H1 (cell line): ENCODE measurements around the gene TLX1. TPM values are rescaled to one million over a fixed set of nuclear protein-coding genes. Genes with fewer than 3 reads are reported as not detected.
A peak's percentile ranks its signal among the peaks of the same experiment; 100 is the strongest.

Experiments used
- CTCF ChIA-PET: fragments of 300-600 bp; sonication (Branson Sonifier 250); formaldehyde crosslinking; loops from one replicate; lab custom pipeline; 2021; ENCODE audit not compliant: partially characterized antibody; lab: Charles Lee
- POLR2A ChIA-PET: fragments of 300-600 bp; sonication (Branson Sonifier 250); formaldehyde crosslinking; loops from one replicate; lab custom pipeline; 2021; ENCODE audit warnings: inconsistent platforms; ENCODE audit not compliant: partially characterized antibody; lab: Charles Lee
- DNase-seq, 2 experiments: peaks; one replicate each; pipeline versions ENCODE4 v3.0.0 to v3.0.0-alpha.2; 2010 to 2022; ENCODE audit warnings: low spot score in 2 of 2, low read depth in 1 of 2, mixed read lengths in 1 of 2
- FAIRE-seq: peaks from 2 replicates; lab custom pipeline; 2011; peaks lifted over from hg19 to GRCh38; lab: Jason Lieb, UNC
- H2AFZ ChIP-seq: 2 replicates; pipeline ENCODE4 v1.8.1; 2012; ENCODE audit warnings: low read length, inconsistent platforms
- H2AK5ac ChIP-seq: 2 replicates; pipeline ENCODE4 v1.6.1; 2013; ENCODE audit warnings: low read depth, low read length
- H2BK120ac ChIP-seq: replicated peaks from 2 replicates; pipeline ENCODE3; 2013; ENCODE audit warnings: low read depth, low read length, inconsistent platforms
- H2BK12ac ChIP-seq: 2 replicates; pipeline ENCODE4 v1.6.1; 2013; ENCODE audit warnings: low read depth, low read length
- H2BK15ac ChIP-seq: 2 replicates; pipeline ENCODE4 v1.6.1; 2013; ENCODE audit warnings: low read length
- H2BK20ac ChIP-seq: 2 replicates; pipeline ENCODE4 v1.6.1; 2013; ENCODE audit warnings: low read length
- H2BK5ac ChIP-seq: 2 replicates; pipeline ENCODE4 v1.6.1; 2013; ENCODE audit warnings: low read depth, low read length
- H3K14ac ChIP-seq: 2 replicates; pipeline ENCODE4 v1.6.1; 2013; ENCODE audit warnings: inconsistent platforms; ENCODE audit not compliant: insufficient read length
- H3K18ac ChIP-seq: 2 replicates; pipeline ENCODE4 v1.6.1; 2013; ENCODE audit warnings: low read length; ENCODE audit errors: extremely low read depth
- H3K23ac ChIP-seq: 2 replicates; pipeline ENCODE4 v1.6.1; 2013; ENCODE audit warnings: inconsistent platforms; ENCODE audit not compliant: insufficient read length
- H3K23me2 ChIP-seq: 2 replicates; pipeline ENCODE4 v1.6.1; 2013; ENCODE audit warnings: low read depth, low read length
- H3K27ac ChIP-seq: 2 replicates; pipeline ENCODE4 v1.6.1; 2011; ENCODE audit warnings: low read depth, low read length, inconsistent platforms
- H3K27me3 ChIP-seq, 4 experiments: replicated peaks in 1 of 4; 1 replicate in 1 of 4; 2 replicates in 3 of 4; pipeline versions ENCODE4 v1.6.1 to v1.8.1; 2011 to 2013; ENCODE audit warnings: low read length in 3 of 4, mild to moderate bottlenecking in 3 of 4, inconsistent platforms in 2 of 4, mixed read lengths in 2 of 4, moderate library complexity in 1 of 4; ENCODE audit not compliant: control insufficient read depth in 3 of 4, insufficient read depth in 3 of 4; ENCODE audit errors: extremely low read depth in 1 of 4
- H3K36me3 ChIP-seq, 4 experiments: 2 replicates each; pipeline versions ENCODE4 v1.6.1 to v1.8.1; 2011 to 2013; ENCODE audit warnings: mild to moderate bottlenecking in 4 of 4, low read length in 3 of 4, moderate library complexity in 2 of 4, control low read depth in 1 of 4, inconsistent platforms in 1 of 4; ENCODE audit not compliant: insufficient read depth in 4 of 4, control insufficient read depth in 2 of 4
- H3K4ac ChIP-seq: replicated peaks from 2 replicates; pipeline ENCODE3; 2013; ENCODE audit warnings: low read length, low read depth, mixed read lengths, inconsistent platforms; ENCODE audit not compliant: insufficient read length
- H3K4me1 ChIP-seq, 4 experiments: replicated peaks in 1 of 4; 1 replicate in 1 of 4; 2 replicates in 3 of 4; pipeline versions ENCODE4 v1.6.1 to v1.8.1; 2011 to 2013; ENCODE audit warnings: low read length in 3 of 4, inconsistent platforms in 2 of 4, mixed read lengths in 1 of 4; ENCODE audit not compliant: insufficient read depth in 4 of 4, control insufficient read depth in 3 of 4
- H3K4me2 ChIP-seq, 2 experiments: 2 replicates each; pipeline versions ENCODE4 v1.6.1 to v1.8.1; 2011 to 2013; ENCODE audit warnings: low read depth in 2 of 2, low read length in 2 of 2, control low read depth in 1 of 2, inconsistent platforms in 1 of 2, mild to moderate bottlenecking in 1 of 2; ENCODE audit not compliant: insufficient read depth in 1 of 2
- H3K4me3 ChIP-seq, 4 experiments: fragments of 200-600, 300-600 bp in 1 of 4; sonication (generic), shearing (Covaris generic), sonication (Bioruptor Twin) in 1 of 4; 2 replicates each; pipeline versions ENCODE4 v1.5.1 to v1.8.1; 2011 to 2016; ENCODE audit warnings: low read length in 4 of 4, low read depth in 3 of 4, control low read depth in 2 of 4, inconsistent platforms in 2 of 4, mild to moderate bottlenecking in 2 of 4, mixed read lengths in 1 of 4, moderate library complexity in 1 of 4; ENCODE audit not compliant: insufficient read depth in 2 of 4; ENCODE audit errors: extremely low read depth in 1 of 4
- H3K56ac ChIP-seq: replicated peaks from 2 replicates; pipeline ENCODE3; 2013; ENCODE audit warnings: low read depth, mild to moderate bottlenecking, mixed read lengths, low read length, inconsistent platforms; ENCODE audit not compliant: insufficient read length
- H3K79me1 ChIP-seq: 2 replicates; pipeline ENCODE4 v1.6.1; 2013; ENCODE audit warnings: low read depth, low read length, control low read depth
- H3K79me2 ChIP-seq, 2 experiments: 2 replicates each; pipeline versions ENCODE4 v1.6.1 to v1.8.1; 2012 to 2013; ENCODE audit warnings: low read length in 2 of 2, mild to moderate bottlenecking in 2 of 2, inconsistent platforms in 1 of 2; ENCODE audit not compliant: insufficient read depth in 2 of 2, control insufficient read depth in 1 of 2
- H3K9ac ChIP-seq, 4 experiments: replicated peaks in 1 of 4; 1 replicate in 1 of 4; 2 replicates in 3 of 4; pipeline versions ENCODE4 v1.6.1 to v1.8.1; 2011 to 2013; ENCODE audit warnings: low read depth in 3 of 4, low read length in 3 of 4, control low read depth in 2 of 4, mild to moderate bottlenecking in 2 of 4, moderate library complexity in 2 of 4, inconsistent platforms in 1 of 4; ENCODE audit errors: extremely low read depth in 1 of 4
- H3K9me3 ChIP-seq, 2 experiments: 2 replicates each; pipeline versions ENCODE4 v1.6.1 to v1.8.1; 2012 to 2013; ENCODE audit warnings: mild to moderate bottlenecking in 2 of 2, moderate library complexity in 2 of 2, control low read depth in 1 of 2, inconsistent platforms in 1 of 2, low read depth in 1 of 2, low read length in 1 of 2, mixed read lengths in 1 of 2; ENCODE audit not compliant: insufficient read depth in 2 of 2
- H4K20me1 ChIP-seq, 2 experiments: replicated peaks in 1 of 2; 2 replicates each; pipeline versions ENCODE3 to v1.8.1; 2011 to 2013; ENCODE audit warnings: inconsistent platforms in 2 of 2, low read length in 2 of 2, mild to moderate bottlenecking in 1 of 2; ENCODE audit not compliant: insufficient read depth in 2 of 2, control insufficient read depth in 1 of 2
- H4K5ac ChIP-seq: 2 replicates; pipeline ENCODE4 v1.6.1; 2013; ENCODE audit warnings: low read length, low read depth, mixed read lengths, inconsistent platforms; ENCODE audit not compliant: insufficient read length
- H4K8ac ChIP-seq: 2 replicates; pipeline ENCODE4 v1.8.0; 2013; ENCODE audit warnings: mild to moderate bottlenecking, moderate library complexity, low read length, inconsistent platforms; ENCODE audit not compliant: insufficient read depth; ENCODE audit errors: extremely low read depth
- H4K91ac ChIP-seq: replicated peaks from 2 replicates; pipeline ENCODE3; 2013; ENCODE audit warnings: low read length, mixed read lengths, inconsistent platforms; ENCODE audit not compliant: insufficient read length
- CBX8 ChIP-seq: fragments of 300-800, 300-1000 bp; sonication (generic); IDR thresholded peaks from 2 replicates; pipeline ENCODE4 v1.7.1; 2016; ENCODE audit warnings: low read depth, low read length, borderline replicate concordance
- TAF1 ChIP-seq: IDR thresholded peaks from 2 replicates; pipeline ENCODE4 v1.6.1; 2011; ENCODE audit warnings: mild to moderate bottlenecking, low read depth, low read length
- WGBS, 2 experiments: shearing (Covaris generic) in 1 of 2; methylation state at CpG; one replicate each; pipeline versions ENCODE4 v1.1.6 to v1.1.7; 2013 to 2015; ENCODE audit warnings: low lambda C conversion rate in 2 of 2, mixed read lengths in 2 of 2, inconsistent platforms in 1 of 2, low coverage in 1 of 2, missing lambda C conversion rate in 1 of 2; ENCODE audit not compliant: insufficient replicate concordance in 2 of 2, insufficient coverage in 1 of 2, insufficient read length in 1 of 2; ENCODE audit errors: extremely low coverage in 1 of 2, missing lambda C conversion rate in 1 of 2; 5-methylcytosine and 5-hydroxymethylcytosine counted together
- polyA plus RNA-seq, 7 experiments: library from polyadenylated mRNA; depleted of rRNA in 3 of 7; stranded (reverse) in 5 of 7; unstranded in 2 of 7; fragments of >200 nt in 5 of 7; fragments of 200-250 nt in 2 of 7; gene quantifications; 1 replicate in 5 of 7; 2 replicates in 1 of 7; 4 replicates in 1 of 7; pipeline versions ENCODE4 v1.2.1 to v1.2.3, GENCODE V29; 2011 to 2013; ENCODE audit warnings: missing spikeins in 2 of 7, mixed read lengths in 2 of 7
- total RNA-seq: library from RNA; stranded (reverse); fragmentation: NEBNext Ultra II Directional; extraction: Animal tissue kit (Norgen Biotek cat#: 25700); gene quantifications from 2 replicates; pipeline ENCODE4 v1.2.1, GENCODE V29; 2021

TLX1 gene
- total and polyA plus RNA-seq, 2 of the 8 experiments (the other 6 are each of a cell fraction or from before 2014, with no cell fraction given): not detected

GRCh38 chr10:101110856-101111523, 20.1 kb upstream of the TLX1 start:
- POLR2A ChIA-PET: interaction anchor here (0.8 kb wide), 1 partner anchor 15 kb away, joined by 4 read pairs; no protein-coding TSS in a partner anchor
- no peak for DNase-seq
- peaks cover 0 to 6% (median 2%) of the 10 kb centered on the region in 4 experiments; a peak in 3 of 7 replicates for H3K27me3 ChIP-seq

More at GRCh38 chr10:101110856-101111523, 20.1 kb upstream of the TLX1 start:
- Histone ChIP-seq H3K23me2 (no peaks in the 10 kb centered on the region), H2AFZ (no peak overlapping the region), H2BK15ac (no peak overlapping the region), H4K20me1 (peaks cover 0 to 1% of the 10 kb centered on the region in 2 experiments), H3K36me3 (no peaks in the 10 kb centered on the region), H3K9ac (no peak overlapping the region), H3K79me1 (no peaks in the 10 kb centered on the region), H4K91ac (no peak overlapping the region), H3K56ac (no peak overlapping the region), H4K8ac (no peak overlapping the region), H3K23ac (no peak overlapping the region), H4K5ac (no peak overlapping the region), H3K27ac (no peak overlapping the region), H2BK12ac (no peak overlapping the region), H2BK20ac (0 out of 2 replicates have a peak overlapping the region, but pooled peaks have one; percentile 86), H3K4me1 (peaks cover 0 to 15% (median 4%) of the 10 kb centered on the region in 4 experiments; a peak in 6 of 7 replicates), H3K18ac (peak overlapping the region; percentile 48; the same call in 1 of the 2 replicates), H3K9me3 (no peaks in the 10 kb centered on the region), H3K4me3 (no peak overlapping the region), H2BK120ac (peak overlapping the region; percentile 33), H3K4ac (no peak overlapping the region), H3K14ac (no peak overlapping the region), H3K79me2 (no peaks in the 10 kb centered on the region), H3K4me2 (no peak overlapping the region; a peak in 1 of 4 replicates), H2BK5ac (no peak overlapping the region), H2AK5ac (no peak overlapping the region)
- no peak for FAIRE-seq
- 0 out of 2 replicates have a peak, but pooled peaks have one; percentile 22 for TF ChIP-seq TAF1
- TF ChIP-seq CBX8: no peak
- WGBS, 2 experiments: 55% methylated on average over 5 of the region's 6 CpGs; no CpG with 5 or more reads in 1 of the 2 experiments
- CTCF ChIA-PET: interaction anchor here (0.7 to 4.4 kb wide), 10 partner anchors 10 to 331 kb away, joined by 3 to 25 read pairs (median 4); no protein-coding TSS in a partner anchor
